AG04450 (cell line): ENCODE data around the gene SARS2. TPM values are rescaled to one million over a fixed set of nuclear protein-coding genes. Genes with fewer than 3 reads are reported as not detected.

Experiments
- CTCF ChIA-PET: fragments of 300-600, 350-600 bp; formaldehyde crosslinking; extraction: SDS; loops from one replicate; lab custom pipeline; 2022; ENCODE audit warnings: antibody characterized with exemption, inconsistent platforms; lab: Charles Lee
- POLR2A ChIA-PET: fragments of 350-600 bp; formaldehyde crosslinking; extraction: SDS; loops from one replicate; lab custom pipeline; 2021; ENCODE audit warnings: antibody characterized with exemption, inconsistent platforms; lab: Yijun Ruan, JAX
- DNase-seq: peaks from one replicate; pipeline ENCODE4 v3.0.0-alpha.2; 2011; ENCODE audit warnings: low read depth, low spot score
- H3K27ac ChIP-seq: one replicate; pipeline ENCODE4 v1.5.1; 2012; ENCODE audit warnings: low read depth, low read length, control low read depth
- H3K27me3 ChIP-seq: one replicate; pipeline ENCODE4 v1.6.0; 2012; ENCODE audit warnings: low read length; ENCODE audit not compliant: control insufficient read depth, insufficient read depth
- H3K4me3 ChIP-seq: 2 replicates; pipeline ENCODE4 v1.5.1; 2011; ENCODE audit warnings: mild to moderate bottlenecking, low read depth, low read length, control low read depth
- H3K9me3 ChIP-seq: 2 replicates; pipeline ENCODE4 v1.5.1; 2012; ENCODE audit warnings: low read length; ENCODE audit not compliant: control insufficient read depth, insufficient read depth
- polyA plus RNA-seq: library from polyadenylated mRNA; depleted of rRNA; stranded (reverse); fragments of >200 nt; gene quantifications from 2 replicates; pipeline ENCODE4 v1.2.3, GENCODE V29; 2011
- TF ChIP-seq, protein P1 (sequence below): IDR thresholded peaks from 2 replicates; pipeline ENCODE4 v1.5.1; 2011; ENCODE audit warnings: low read depth, low read length, control low read depth, inconsistent platforms

SARS2 gene
- polyA plus RNA-seq, 1 experiment: 10.1 TPM

GRCh38 chr19:38932425-38933179 lies 2.0 kb upstream of the SARS2 start:
- ChIA-PET CTCF (interaction anchor here (0.6 to 2.2 kb wide), 13 partner anchors 15 to 943 kb away, joined by 3 to 11 read pairs (median 3); partner anchors contain the start of gene FAM98C), POLR2A (interaction anchor here (0.5 to 1.1 kb wide), 2 partner anchors 9 to 24 kb away, joined by 3 to 5 read pairs; no protein-coding TSS in a partner anchor)
- no peak overlapping the region for H3K4me3 ChIP-seq
- TF ChIP-seq, protein P1, sequence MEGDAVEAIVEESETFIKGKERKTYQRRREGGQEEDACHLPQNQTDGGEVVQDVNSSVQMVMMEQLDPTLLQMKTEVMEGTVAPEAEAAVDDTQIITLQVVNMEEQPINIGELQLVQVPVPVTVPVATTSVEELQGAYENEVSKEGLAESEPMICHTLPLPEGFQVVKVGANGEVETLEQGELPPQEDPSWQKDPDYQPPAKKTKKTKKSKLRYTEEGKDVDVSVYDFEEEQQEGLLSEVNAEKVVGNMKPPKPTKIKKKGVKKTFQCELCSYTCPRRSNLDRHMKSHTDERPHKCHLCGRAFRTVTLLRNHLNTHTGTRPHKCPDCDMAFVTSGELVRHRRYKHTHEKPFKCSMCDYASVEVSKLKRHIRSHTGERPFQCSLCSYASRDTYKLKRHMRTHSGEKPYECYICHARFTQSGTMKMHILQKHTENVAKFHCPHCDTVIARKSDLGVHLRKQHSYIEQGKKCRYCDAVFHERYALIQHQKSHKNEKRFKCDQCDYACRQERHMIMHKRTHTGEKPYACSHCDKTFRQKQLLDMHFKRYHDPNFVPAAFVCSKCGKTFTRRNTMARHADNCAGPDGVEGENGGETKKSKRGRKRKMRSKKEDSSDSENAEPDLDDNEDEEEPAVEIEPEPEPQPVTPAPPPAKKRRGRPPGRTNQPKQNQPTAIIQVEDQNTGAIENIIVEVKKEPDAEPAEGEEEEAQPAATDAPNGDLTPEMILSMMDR: peak; percentile 38
- DNase-seq: no peak
- H3K9me3 ChIP-seq: peaks cover 10% of the 10 kb centered on the region
- H3K27ac ChIP-seq: no peak overlapping the region
- H3K27me3 ChIP-seq: no peaks in the 10 kb centered on the region

GRCh38 chr19:38931521-38931793 lies 894 bp upstream of the SARS2 start:
- TF ChIP-seq, protein P1: no peak
- Histone ChIP-seq H3K4me3 (peak overlapping the region; percentile 99), H3K27me3 (no peaks in the 10 kb centered on the region), H3K27ac (peak overlapping the region; percentile 57), H3K9me3 (peaks cover 10% of the 10 kb centered on the region)
- POLR2A ChIA-PET: interaction anchor here (1.9 kb wide), 1 partner anchor 32 kb away, joined by 6 read pairs; the partner anchor contains the start of genes NFKBIB and SIRT2
- CTCF ChIA-PET: interaction anchor here (1.3 to 2.6 kb wide), 6 partner anchors 24 to 529 kb away, joined by 3 to 18 read pairs (median 6); partner anchors contain the start of gene FAM98C
- no peak for DNase-seq

GRCh38 chr19:38930776-38931520 lies 385 bp upstream of the SARS2 start, which contains the start of gene MRPS12:
TSS of gene MRPS12 (plus strand) at chr19:38930944. CDS start at chr19:38931295, 351 bp downstream.
- CTCF ChIA-PET: interaction anchor here (0.5 to 2.9 kb wide), 49 partner anchors 8 to 696 kb away, joined by 3 to 23 read pairs (median 4); partner anchors contain the start of genes ACTN4, CAPN12, FAM98C and FBXO17
- H3K27me3 ChIP-seq: no peaks in the 10 kb centered on the region
- peak within 1 kb of the TSS; percentile 99 for H3K4me3 ChIP-seq
- peaks cover 10% of the 10 kb centered on the region for H3K9me3 ChIP-seq
- TF ChIP-seq, protein P1: no peak
- peak; percentile 99 for DNase-seq
- peak within 1 kb of the TSS; percentile 86 for H3K27ac ChIP-seq
- POLR2A ChIA-PET: interaction anchor here (1.0 to 1.9 kb wide), 7 partner anchors 9 to 312 kb away, joined by 4 to 8 read pairs (median 6); partner anchors contain the start of genes ACTN4, EIF3K, HNRNPL and NFKBIB

DNA sequence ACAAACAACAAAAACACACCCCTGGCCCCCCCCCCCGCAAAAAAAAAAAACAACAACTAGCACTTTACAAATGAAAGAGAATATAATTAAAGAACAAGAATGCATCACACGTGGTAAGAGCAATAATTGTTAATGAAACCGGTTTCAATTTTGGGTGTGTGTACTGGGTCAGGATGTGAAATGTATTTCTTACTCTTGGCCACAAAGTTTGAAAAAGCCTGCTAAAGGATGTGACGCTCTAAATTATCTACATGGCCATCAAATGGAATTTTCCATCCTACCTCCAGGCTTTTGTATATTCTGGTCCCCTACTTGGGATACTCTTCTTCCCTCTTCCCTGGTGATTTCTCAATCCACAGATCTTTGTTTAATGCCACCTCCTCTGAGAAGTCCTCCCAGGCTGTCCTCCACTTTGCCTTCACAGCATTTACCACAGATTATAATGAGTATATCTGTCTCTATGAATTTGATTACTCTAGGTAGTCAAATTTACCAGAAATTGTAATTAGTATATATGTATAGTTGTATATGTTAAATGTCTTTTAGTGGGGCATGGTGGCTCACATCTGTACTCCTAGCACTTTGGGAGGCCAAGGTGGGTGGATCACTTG lies 2.1 kb downstream of the SARS2 start:
- H3K27me3 ChIP-seq: no peaks in the 10 kb centered on the region
- H3K9me3 ChIP-seq: no peaks in the 10 kb centered on the region; the same call in 1 of the 2 replicates
- H3K4me3 ChIP-seq: no peak overlapping the region
- no peak for DNase-seq
- TF ChIP-seq, protein P1: no peak
- no peak overlapping the region for H3K27ac ChIP-seq
- CTCF ChIA-PET: interaction anchor here (0.6 to 2.9 kb wide), 8 partner anchors 11 to 539 kb away, joined by 4 to 11 read pairs (median 7); partner anchors contain the start of gene FAM98C
- POLR2A ChIA-PET: no interaction called here
